K562 (cell line): ENCODE data around the gene NEU1. TPM values are rescaled to one million over a fixed set of nuclear protein-coding genes. Genes with fewer than 3 reads are reported as not detected.

ENCODE experiments used
- CREM ChIP-seq: IDR thresholded peaks from 2 replicates; pipeline ENCODE4 v1.6.1; 2014; ENCODE audit warnings: antibody characterized with exemption, low read depth
- E2F8 ChIP-seq: fragments of 450-650 bp; IDR thresholded peaks from 2 replicates; pipeline ENCODE4 v1.7.1; 2018; ENCODE audit warnings: mild to moderate bottlenecking, low read depth; ENCODE audit not compliant: partially characterized antibody
- ETS2 ChIP-seq: IDR thresholded peaks from 2 replicates; pipeline ENCODE4 v1.6.1; 2016; ENCODE audit warnings: borderline replicate concordance, missing genetic modification characterization, mild to moderate bottlenecking, moderate library complexity, missing compliant biosample characterization; ENCODE audit not compliant: poor library complexity, severe bottlenecking
- GTF2E2 ChIP-seq: fragments of 200-800 bp; sonication (Bioruptor generic); IDR thresholded peaks from 2 replicates; pipeline ENCODE4 v1.6.1; 2016; ENCODE audit warnings: missing genetic modification characterization, missing compliant biosample characterization
- IFI16 ChIP-seq: fragments of 250-450 bp; sonication (Bioruptor Pico); IDR thresholded peaks from 2 replicates; pipeline ENCODE4 v2.1.2; 2022; ENCODE audit warnings: mild to moderate bottlenecking, inconsistent platforms
- RBFOX2 ChIP-seq: fragments of 200-400 bp; formaldehyde crosslinking; IDR thresholded peaks from 2 replicates; pipeline ENCODE4 v1.6.1; 2017; ENCODE audit warnings: low read depth, mild to moderate bottlenecking, low read length, moderate library complexity
- polyA plus RNA-seq, 8 experiments: library from polyadenylated mRNA; depleted of rRNA in 4 of 8; stranded (reverse) in 5 of 8; unstranded in 3 of 8; fragments of >200 nt; fragmentation: Nextera tagmentation in 2 of 8; fragmentation: Illumina TruSeq in 1 of 8; extraction: Ambion mirVana in 2 of 8; extraction: Trizol in 1 of 8; gene quantifications; 2 replicates each; pipeline versions ENCODE4 v1.2.1 to v1.2.3, GENCODE V29; 2011 to 2014; ENCODE audit warnings: inconsistent platforms in 1 of 8, missing spikeins in 1 of 8
- total RNA-seq, 7 experiments: library from RNA; depleted of rRNA in 6 of 7; stranded (reverse); fragments of >200 nt in 6 of 7; fragmentation: Illumina TruSeq in 2 of 7; extraction: Trizol in 2 of 7; gene quantifications; 2 replicates each; pipeline versions ENCODE4 v1.2.1 to v1.2.3, GENCODE V29; 2011 to 2021; ENCODE audit warnings: low replicate concordance in 1 of 7
- TF ChIP-seq, protein P1 (sequence below): fragments of 450-650 bp; IDR thresholded peaks from 2 replicates; pipeline ENCODE4 v1.6.1; 2017; ENCODE audit warnings: mild to moderate bottlenecking, moderate library complexity
- TF ChIP-seq, protein P2 (sequence below): fragments of 250-450 bp; sonication (Bioruptor Pico); IDR thresholded peaks from 2 replicates; pipeline ENCODE4 v1.5.0; 2020; ENCODE audit warnings: mild to moderate bottlenecking
- TF ChIP-seq, protein P3 (sequence below): fragments of 200-600 bp; sonication (generic); IDR thresholded peaks from one replicate; pipeline ENCODE4 v1.6.1; 2012; ENCODE audit warnings: mild to moderate bottlenecking, low read depth, low read length, inconsistent platforms

Gene NEU1
- total and polyA plus RNA-seq, 9 of the 15 experiments (the other 6 are each of a cell fraction or from before 2014, with no cell fraction given): 14.8 to 67.8 (median 51.0) TPM

GRCh38 chr6:31822036-31822821 is 40.4 kb downstream of the NEU1 start (continued):
- TF ChIP-seq, protein P1, sequence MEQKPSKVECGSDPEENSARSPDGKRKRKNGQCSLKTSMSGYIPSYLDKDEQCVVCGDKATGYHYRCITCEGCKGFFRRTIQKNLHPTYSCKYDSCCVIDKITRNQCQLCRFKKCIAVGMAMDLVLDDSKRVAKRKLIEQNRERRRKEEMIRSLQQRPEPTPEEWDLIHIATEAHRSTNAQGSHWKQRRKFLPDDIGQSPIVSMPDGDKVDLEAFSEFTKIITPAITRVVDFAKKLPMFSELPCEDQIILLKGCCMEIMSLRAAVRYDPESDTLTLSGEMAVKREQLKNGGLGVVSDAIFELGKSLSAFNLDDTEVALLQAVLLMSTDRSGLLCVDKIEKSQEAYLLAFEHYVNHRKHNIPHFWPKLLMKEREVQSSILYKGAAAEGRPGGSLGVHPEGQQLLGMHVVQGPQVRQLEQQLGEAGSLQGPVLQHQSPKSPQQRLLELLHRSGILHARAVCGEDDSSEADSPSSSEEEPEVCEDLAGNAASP: no peak
- 0 out of 2 replicates have a peak, but pooled peaks have one; percentile 14 for TF ChIP-seq CREM
- no peak for TF ChIP-seq ETS2 (tag)
- no peak for TF ChIP-seq IFI16
- TF ChIP-seq, protein P2, sequence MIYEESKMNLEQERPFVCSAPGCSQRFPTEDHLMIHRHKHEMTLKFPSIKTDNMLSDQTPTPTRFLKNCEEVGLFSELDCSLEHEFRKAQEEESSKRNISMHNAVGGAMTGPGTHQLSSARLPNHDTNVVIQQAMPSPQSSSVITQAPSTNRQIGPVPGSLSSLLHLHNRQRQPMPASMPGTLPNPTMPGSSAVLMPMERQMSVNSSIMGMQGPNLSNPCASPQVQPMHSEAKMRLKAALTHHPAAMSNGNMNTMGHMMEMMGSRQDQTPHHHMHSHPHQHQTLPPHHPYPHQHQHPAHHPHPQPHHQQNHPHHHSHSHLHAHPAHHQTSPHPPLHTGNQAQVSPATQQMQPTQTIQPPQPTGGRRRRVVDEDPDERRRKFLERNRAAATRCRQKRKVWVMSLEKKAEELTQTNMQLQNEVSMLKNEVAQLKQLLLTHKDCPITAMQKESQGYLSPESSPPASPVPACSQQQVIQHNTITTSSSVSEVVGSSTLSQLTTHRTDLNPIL (CRISPR knock-in tag): peak; percentile 79; the same call in 1 of the 2 replicates
- TF ChIP-seq E2F8: no peak
- no peak for TF ChIP-seq RBFOX2
- TF ChIP-seq, protein P3, sequence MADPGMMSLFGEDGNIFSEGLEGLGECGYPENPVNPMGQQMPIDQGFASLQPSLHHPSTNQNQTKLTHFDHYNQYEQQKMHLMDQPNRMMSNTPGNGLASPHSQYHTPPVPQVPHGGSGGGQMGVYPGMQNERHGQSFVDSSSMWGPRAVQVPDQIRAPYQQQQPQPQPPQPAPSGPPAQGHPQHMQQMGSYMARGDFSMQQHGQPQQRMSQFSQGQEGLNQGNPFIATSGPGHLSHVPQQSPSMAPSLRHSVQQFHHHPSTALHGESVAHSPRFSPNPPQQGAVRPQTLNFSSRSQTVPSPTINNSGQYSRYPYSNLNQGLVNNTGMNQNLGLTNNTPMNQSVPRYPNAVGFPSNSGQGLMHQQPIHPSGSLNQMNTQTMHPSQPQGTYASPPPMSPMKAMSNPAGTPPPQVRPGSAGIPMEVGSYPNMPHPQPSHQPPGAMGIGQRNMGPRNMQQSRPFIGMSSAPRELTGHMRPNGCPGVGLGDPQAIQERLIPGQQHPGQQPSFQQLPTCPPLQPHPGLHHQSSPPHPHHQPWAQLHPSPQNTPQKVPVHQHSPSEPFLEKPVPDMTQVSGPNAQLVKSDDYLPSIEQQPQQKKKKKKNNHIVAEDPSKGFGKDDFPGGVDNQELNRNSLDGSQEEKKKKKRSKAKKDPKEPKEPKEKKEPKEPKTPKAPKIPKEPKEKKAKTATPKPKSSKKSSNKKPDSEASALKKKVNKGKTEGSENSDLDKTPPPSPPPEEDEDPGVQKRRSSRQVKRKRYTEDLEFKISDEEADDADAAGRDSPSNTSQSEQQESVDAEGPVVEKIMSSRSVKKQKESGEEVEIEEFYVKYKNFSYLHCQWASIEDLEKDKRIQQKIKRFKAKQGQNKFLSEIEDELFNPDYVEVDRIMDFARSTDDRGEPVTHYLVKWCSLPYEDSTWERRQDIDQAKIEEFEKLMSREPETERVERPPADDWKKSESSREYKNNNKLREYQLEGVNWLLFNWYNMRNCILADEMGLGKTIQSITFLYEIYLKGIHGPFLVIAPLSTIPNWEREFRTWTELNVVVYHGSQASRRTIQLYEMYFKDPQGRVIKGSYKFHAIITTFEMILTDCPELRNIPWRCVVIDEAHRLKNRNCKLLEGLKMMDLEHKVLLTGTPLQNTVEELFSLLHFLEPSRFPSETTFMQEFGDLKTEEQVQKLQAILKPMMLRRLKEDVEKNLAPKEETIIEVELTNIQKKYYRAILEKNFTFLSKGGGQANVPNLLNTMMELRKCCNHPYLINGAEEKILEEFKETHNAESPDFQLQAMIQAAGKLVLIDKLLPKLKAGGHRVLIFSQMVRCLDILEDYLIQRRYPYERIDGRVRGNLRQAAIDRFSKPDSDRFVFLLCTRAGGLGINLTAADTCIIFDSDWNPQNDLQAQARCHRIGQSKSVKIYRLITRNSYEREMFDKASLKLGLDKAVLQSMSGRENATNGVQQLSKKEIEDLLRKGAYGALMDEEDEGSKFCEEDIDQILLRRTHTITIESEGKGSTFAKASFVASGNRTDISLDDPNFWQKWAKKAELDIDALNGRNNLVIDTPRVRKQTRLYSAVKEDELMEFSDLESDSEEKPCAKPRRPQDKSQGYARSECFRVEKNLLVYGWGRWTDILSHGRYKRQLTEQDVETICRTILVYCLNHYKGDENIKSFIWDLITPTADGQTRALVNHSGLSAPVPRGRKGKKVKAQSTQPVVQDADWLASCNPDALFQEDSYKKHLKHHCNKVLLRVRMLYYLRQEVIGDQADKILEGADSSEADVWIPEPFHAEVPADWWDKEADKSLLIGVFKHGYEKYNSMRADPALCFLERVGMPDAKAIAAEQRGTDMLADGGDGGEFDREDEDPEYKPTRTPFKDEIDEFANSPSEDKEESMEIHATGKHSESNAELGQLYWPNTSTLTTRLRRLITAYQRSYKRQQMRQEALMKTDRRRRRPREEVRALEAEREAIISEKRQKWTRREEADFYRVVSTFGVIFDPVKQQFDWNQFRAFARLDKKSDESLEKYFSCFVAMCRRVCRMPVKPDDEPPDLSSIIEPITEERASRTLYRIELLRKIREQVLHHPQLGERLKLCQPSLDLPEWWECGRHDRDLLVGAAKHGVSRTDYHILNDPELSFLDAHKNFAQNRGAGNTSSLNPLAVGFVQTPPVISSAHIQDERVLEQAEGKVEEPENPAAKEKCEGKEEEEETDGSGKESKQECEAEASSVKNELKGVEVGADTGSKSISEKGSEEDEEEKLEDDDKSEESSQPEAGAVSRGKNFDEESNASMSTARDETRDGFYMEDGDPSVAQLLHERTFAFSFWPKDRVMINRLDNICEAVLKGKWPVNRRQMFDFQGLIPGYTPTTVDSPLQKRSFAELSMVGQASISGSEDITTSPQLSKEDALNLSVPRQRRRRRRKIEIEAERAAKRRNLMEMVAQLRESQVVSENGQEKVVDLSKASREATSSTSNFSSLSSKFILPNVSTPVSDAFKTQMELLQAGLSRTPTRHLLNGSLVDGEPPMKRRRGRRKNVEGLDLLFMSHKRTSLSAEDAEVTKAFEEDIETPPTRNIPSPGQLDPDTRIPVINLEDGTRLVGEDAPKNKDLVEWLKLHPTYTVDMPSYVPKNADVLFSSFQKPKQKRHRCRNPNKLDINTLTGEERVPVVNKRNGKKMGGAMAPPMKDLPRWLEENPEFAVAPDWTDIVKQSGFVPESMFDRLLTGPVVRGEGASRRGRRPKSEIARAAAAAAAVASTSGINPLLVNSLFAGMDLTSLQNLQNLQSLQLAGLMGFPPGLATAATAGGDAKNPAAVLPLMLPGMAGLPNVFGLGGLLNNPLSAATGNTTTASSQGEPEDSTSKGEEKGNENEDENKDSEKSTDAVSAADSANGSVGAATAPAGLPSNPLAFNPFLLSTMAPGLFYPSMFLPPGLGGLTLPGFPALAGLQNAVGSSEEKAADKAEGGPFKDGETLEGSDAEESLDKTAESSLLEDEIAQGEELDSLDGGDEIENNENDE: no peak
- peak; percentile 100 for TF ChIP-seq GTF2E2 (tag)
